Common myeloid progenitor, CD34-positive (primary cell): Measurements from ENCODE around the gene MCUB.

Experiments used
- CTCF ChIA-PET: fragments of 350-600 bp; sonication (Branson Sonifier 250); formaldehyde crosslinking; loops from one replicate; lab custom pipeline; 2021; ENCODE audit warnings: antibody characterized with exemption; lab: Charles Lee
- POLR2A ChIA-PET: fragments of 350-600 bp; sonication (Branson Sonifier 250); formaldehyde crosslinking; loops from one replicate; lab custom pipeline; 2021; ENCODE audit warnings: antibody characterized with exemption; lab: Charles Lee
- DNase-seq, 3 donors: peaks; one replicate each; pipeline versions ENCODE4 v3.0.0 to v3.0.0-alpha.2; 2013
- H3K27ac ChIP-seq, 2 experiments: 1 replicate in 1 of 2; 2 replicates in 1 of 2; pipeline ENCODE4 v1.7.0; 2013; ENCODE audit warnings: inconsistent platforms in 2 of 2, low read length in 2 of 2, mild to moderate bottlenecking in 2 of 2, low read depth in 1 of 2, moderate library complexity in 1 of 2; ENCODE audit not compliant: severe bottlenecking in 2 of 2, insufficient read depth in 1 of 2, poor library complexity in 1 of 2
- H3K27me3 ChIP-seq, 5 experiments: replicated peaks in 2 of 5; 1 replicate in 3 of 5; 2 replicates in 2 of 5; pipeline versions ENCODE4 v1.6.1 to v1.7.0; 2013; ENCODE audit warnings: low read length in 4 of 5, mild to moderate bottlenecking in 2 of 5, moderate library complexity in 2 of 5, inconsistent platforms in 1 of 5; ENCODE audit not compliant: insufficient read depth in 5 of 5, control insufficient read depth in 4 of 5
- H3K36me3 ChIP-seq, 4 experiments: 1 replicate in 2 of 4; 2 replicates in 2 of 4; pipeline versions ENCODE4 v1.6.1 to v1.7.0; 2013; ENCODE audit warnings: low read length in 3 of 4, control low read depth in 1 of 4, mild to moderate bottlenecking in 1 of 4; ENCODE audit not compliant: control insufficient read depth in 4 of 4, insufficient read depth in 4 of 4
- H3K4me1 ChIP-seq, 4 experiments: 1 replicate in 3 of 4; 2 replicates in 1 of 4; pipeline versions ENCODE4 v1.6.1 to v1.7.1; 2013; ENCODE audit warnings: low read length in 3 of 4, mild to moderate bottlenecking in 3 of 4, control low read depth in 1 of 4, inconsistent platforms in 1 of 4, moderate library complexity in 1 of 4; ENCODE audit not compliant: control insufficient read depth in 4 of 4, insufficient read depth in 4 of 4; ENCODE audit errors: control extremely low read depth in 1 of 4
- H3K4me3 ChIP-seq, 7 experiments: 1 replicate in 4 of 7; 2 replicates in 3 of 7; pipeline versions ENCODE4 v1.5.1 to v1.7.0; 2013; ENCODE audit warnings: mild to moderate bottlenecking in 7 of 7, low read length in 6 of 7, moderate library complexity in 6 of 7, inconsistent platforms in 2 of 7, low read depth in 2 of 7, control low read depth in 1 of 7; ENCODE audit not compliant: insufficient read depth in 4 of 7, control insufficient read depth in 1 of 7; ENCODE audit errors: extremely low read depth in 1 of 7
- H3K9me3 ChIP-seq, 5 experiments: 1 replicate in 4 of 5; 2 replicates in 1 of 5; pipeline versions ENCODE4 v1.6.1 to v1.7.1; 2013; ENCODE audit warnings: low read length in 4 of 5, mild to moderate bottlenecking in 2 of 5, inconsistent platforms in 1 of 5, low read depth in 1 of 5, moderate library complexity in 1 of 5; ENCODE audit not compliant: control insufficient read depth in 4 of 5, insufficient read depth in 2 of 5; ENCODE audit errors: control extremely low read depth in 1 of 5
- WGBS: methylation state at CpG from one replicate; pipeline ENCODE4 v1.1.5; 2013; ENCODE audit not compliant: insufficient coverage; 5-methylcytosine and 5-hydroxymethylcytosine counted together

MCUB gene

DNA sequence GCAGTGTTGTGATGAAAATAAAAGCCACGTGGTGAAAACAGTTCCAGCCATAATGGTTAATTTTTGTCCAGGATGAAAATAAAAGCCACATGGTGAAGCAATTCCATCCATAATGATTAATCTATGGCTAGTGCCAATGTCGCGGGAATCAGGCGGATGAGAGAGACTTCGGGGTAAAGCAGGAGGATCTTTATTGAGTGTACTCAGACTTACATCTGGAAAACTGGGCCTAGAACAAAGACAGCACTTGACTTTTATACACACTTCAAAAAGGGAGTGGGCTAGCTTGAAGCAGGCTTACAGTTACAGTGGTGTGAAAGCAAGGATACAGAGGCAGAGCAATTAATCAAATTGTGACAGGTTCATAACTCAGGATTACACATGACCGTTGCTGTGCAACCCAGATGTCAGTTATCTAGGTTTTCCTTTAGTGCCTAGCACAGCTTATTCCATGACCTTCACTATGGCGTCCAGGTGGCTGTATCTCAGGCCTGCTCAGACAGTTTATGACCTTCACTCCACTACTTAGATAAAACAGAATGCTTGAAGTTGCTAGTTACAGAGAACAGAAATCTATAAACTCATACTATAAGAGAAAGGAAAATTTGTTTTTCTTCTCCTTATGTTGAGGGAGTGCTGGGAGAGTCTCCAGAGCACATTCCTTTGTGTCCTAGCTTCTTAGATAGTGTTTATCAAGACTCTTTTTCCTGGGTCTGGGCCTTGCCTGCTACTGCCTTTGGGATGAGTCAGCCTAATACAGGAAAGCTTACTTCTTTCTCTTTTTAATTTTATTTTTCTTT lies 175.7 kb downstream of the MCUB start:
- Histone ChIP-seq H3K27ac (no peak overlapping the region), H3K36me3 (no peaks in the 10 kb centered on the region), H3K4me3 (no peak overlapping the region), H3K9me3 (no peaks in the 10 kb centered on the region), H3K27me3 (no peaks in the 10 kb centered on the region), H3K4me1 (peaks cover 0 to under 1% (median 0%) of the 10 kb centered on the region in 4 experiments)
- WGBS: 96% methylated on average over 6 of the region's 7 CpGs
- no peak for DNase-seq
- ChIA-PET CTCF (interaction anchor here (0.6 kb wide), 1 partner anchor 14 kb away, joined by 3 read pairs; no protein-coding TSS in a partner anchor), POLR2A (no interaction called here)
